Measurements from ENCODE around the gene RAPSN.

The RAPSN gene

DNA sequence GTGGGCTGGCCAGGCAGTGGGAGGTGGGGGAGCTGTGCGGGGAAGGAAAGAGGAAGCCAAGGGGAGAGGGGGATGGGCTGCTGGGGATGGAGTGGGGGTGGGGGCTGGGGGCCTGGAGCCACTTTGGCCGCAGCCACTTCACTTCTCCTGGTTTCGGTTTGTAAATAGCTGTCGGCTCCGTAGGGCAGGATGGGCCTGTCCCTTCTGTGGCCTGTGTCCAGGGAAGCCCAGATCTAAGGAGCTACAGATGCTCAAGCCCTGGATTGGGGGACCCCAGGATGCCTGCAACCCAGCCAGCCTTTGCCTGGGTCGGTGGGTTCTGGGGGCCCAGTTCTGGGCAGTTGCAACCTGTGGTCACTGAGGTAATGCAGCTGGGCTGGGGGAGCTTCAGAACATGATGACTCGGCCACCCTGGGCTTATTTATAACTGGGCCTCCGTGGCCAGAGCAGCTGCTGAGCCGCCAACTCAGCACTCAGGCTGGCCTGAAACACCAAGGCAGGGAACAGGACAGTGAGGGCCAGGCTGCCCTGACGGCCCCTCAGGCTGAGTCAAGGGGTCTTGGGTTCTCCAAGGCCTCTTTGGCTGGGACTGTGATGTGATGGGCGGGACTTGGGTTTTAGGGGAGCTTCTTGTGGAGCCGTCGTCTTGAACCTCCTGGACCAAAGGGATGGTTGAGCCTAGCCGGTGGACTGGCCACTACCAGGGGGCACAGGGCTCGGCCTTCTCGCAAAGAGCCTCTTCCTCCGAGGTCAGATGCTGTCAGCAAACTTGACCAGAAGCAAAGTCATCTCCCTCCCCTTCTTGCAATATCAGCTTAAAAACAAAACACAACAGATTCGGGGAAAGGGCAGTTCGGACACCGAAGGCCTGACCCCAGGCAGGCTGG is 55.5 kb downstream of the RAPSN start:
- no peak for DNase-seq (ENCODE audit: extremely low spot score, insufficient read length, low read depth)
- FAIRE-seq = no peak

GRCh38 chr11:47392546-47393162 is 56.3 kb downstream of the RAPSN start:
- FAIRE-seq (no peak), DNase-seq (ENCODE audit: extremely low spot score, insufficient read length, low read depth) (no peak)

- DNase-seq (ENCODE audit: extremely low spot score, insufficient read length, low read depth) (no peak), FAIRE-seq (no peak)
Observed at GRCh38 chr11:47391711-47392432, 57.1 kb downstream of the RAPSN start.

- no peak for FAIRE-seq
- no peak for DNase-seq (ENCODE audit: extremely low spot score, insufficient read length, low read depth)
Observed at GRCh38 chr11:47391077-47391583, 57.8 kb downstream of the RAPSN start.

- FAIRE-seq (no peak), DNase-seq (ENCODE audit: extremely low spot score, insufficient read length, low read depth) (no peak)
Observed at GRCh38 chr11:47390422-47390760, 58.5 kb downstream of the RAPSN start.

GRCh38 chr11:47389577-47390421 is 59.1 kb downstream of the RAPSN start:
- no peak for FAIRE-seq
- no peak for DNase-seq (ENCODE audit: extremely low spot score, insufficient read length, low read depth)

- no peak for FAIRE-seq
- DNase-seq (ENCODE audit: extremely low spot score, insufficient read length, low read depth) = no peak
Observed at GRCh38 chr11:47388697-47389576, 60.0 kb downstream of the RAPSN start.

GRCh38 chr11:47387944-47388696 is 60.8 kb downstream of the RAPSN start:
- DNase-seq (ENCODE audit: extremely low spot score, insufficient read length, low read depth) (no peak), FAIRE-seq (no peak)
